Ishikawa (cell line): Measurements from ENCODE around the gene YWHAE.

ENCODE experiments used
- CEBPB ChIP-seq: IDR thresholded peaks from 2 replicates; pipeline ENCODE4 v1.6.1; 2012
- CREB1 ChIP-seq: IDR thresholded peaks from 2 replicates; pipeline ENCODE4 v1.6.1; 2012; ENCODE audit warnings: low read depth
- EGR1 ChIP-seq: IDR thresholded peaks from 2 replicates; pipeline ENCODE4 v1.6.1; 2012
- EP300 ChIP-seq: IDR thresholded peaks from 2 replicates; pipeline ENCODE4 v1.6.1; 2012; ENCODE audit warnings: borderline replicate concordance
- FOXM1 ChIP-seq: IDR thresholded peaks from 2 replicates; pipeline ENCODE4 v1.6.1; 2012; ENCODE audit warnings: low read depth, borderline replicate concordance
- NFIC ChIP-seq: IDR thresholded peaks from 2 replicates; pipeline ENCODE4 v1.6.1; 2012
- RAD21 ChIP-seq: IDR thresholded peaks from 2 replicates; pipeline ENCODE4 v1.6.1; 2012; ENCODE audit warnings: low read depth
- TAF1 ChIP-seq: IDR thresholded peaks from 2 replicates; pipeline ENCODE4 v1.6.1; 2012; ENCODE audit warnings: low read depth, mild to moderate bottlenecking
- TCF12 ChIP-seq: IDR thresholded peaks from 2 replicates; pipeline ENCODE4 v1.6.1; 2012; ENCODE audit warnings: low read depth
- TEAD4 ChIP-seq: IDR thresholded peaks from 2 replicates; pipeline ENCODE4 v1.6.1; 2012
- USF1 ChIP-seq: IDR thresholded peaks from 2 replicates; pipeline ENCODE4 v1.6.1; 2012
- YY1 ChIP-seq: IDR thresholded peaks from 2 replicates; pipeline ENCODE4 v1.6.1; 2012; ENCODE audit warnings: low read depth
- ZBTB7A ChIP-seq: IDR thresholded peaks from 2 replicates; pipeline ENCODE4 v1.6.1; 2012; ENCODE audit warnings: low read depth
- TF ChIP-seq, protein P1 (sequence below): IDR thresholded peaks from 2 replicates; pipeline ENCODE4 v1.6.1; 2012; ENCODE audit warnings: low read depth, mild to moderate bottlenecking
- TF ChIP-seq, protein P2 (sequence below): IDR thresholded peaks from 2 replicates; pipeline ENCODE4 v1.6.1; 2012

YWHAE gene

GRCh38 chr17:1343554-1343953 is 56.5 kb downstream of the YWHAE start:
- TF ChIP-seq TEAD4, result no peak
- no peak for TF ChIP-seq USF1
- TF ChIP-seq ZBTB7A, result no peak
- no peak for TF ChIP-seq RAD21
- TF ChIP-seq YY1, result no peak
- TF ChIP-seq TCF12, result no peak
- TF ChIP-seq NFIC, result no peak
- no peak for TF ChIP-seq CREB1
- no peak for TF ChIP-seq EP300
- no peak for TF ChIP-seq FOXM1
- TF ChIP-seq, protein P1, sequence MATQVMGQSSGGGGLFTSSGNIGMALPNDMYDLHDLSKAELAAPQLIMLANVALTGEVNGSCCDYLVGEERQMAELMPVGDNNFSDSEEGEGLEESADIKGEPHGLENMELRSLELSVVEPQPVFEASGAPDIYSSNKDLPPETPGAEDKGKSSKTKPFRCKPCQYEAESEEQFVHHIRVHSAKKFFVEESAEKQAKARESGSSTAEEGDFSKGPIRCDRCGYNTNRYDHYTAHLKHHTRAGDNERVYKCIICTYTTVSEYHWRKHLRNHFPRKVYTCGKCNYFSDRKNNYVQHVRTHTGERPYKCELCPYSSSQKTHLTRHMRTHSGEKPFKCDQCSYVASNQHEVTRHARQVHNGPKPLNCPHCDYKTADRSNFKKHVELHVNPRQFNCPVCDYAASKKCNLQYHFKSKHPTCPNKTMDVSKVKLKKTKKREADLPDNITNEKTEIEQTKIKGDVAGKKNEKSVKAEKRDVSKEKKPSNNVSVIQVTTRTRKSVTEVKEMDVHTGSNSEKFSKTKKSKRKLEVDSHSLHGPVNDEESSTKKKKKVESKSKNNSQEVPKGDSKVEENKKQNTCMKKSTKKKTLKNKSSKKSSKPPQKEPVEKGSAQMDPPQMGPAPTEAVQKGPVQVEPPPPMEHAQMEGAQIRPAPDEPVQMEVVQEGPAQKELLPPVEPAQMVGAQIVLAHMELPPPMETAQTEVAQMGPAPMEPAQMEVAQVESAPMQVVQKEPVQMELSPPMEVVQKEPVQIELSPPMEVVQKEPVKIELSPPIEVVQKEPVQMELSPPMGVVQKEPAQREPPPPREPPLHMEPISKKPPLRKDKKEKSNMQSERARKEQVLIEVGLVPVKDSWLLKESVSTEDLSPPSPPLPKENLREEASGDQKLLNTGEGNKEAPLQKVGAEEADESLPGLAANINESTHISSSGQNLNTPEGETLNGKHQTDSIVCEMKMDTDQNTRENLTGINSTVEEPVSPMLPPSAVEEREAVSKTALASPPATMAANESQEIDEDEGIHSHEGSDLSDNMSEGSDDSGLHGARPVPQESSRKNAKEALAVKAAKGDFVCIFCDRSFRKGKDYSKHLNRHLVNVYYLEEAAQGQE, result no peak
- no peak for TF ChIP-seq EGR1
- TF ChIP-seq CEBPB, result no peak
- TF ChIP-seq, protein P2, sequence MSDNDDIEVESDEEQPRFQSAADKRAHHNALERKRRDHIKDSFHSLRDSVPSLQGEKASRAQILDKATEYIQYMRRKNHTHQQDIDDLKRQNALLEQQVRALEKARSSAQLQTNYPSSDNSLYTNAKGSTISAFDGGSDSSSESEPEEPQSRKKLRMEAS, result no peak
- no peak for TF ChIP-seq TAF1

DNA sequence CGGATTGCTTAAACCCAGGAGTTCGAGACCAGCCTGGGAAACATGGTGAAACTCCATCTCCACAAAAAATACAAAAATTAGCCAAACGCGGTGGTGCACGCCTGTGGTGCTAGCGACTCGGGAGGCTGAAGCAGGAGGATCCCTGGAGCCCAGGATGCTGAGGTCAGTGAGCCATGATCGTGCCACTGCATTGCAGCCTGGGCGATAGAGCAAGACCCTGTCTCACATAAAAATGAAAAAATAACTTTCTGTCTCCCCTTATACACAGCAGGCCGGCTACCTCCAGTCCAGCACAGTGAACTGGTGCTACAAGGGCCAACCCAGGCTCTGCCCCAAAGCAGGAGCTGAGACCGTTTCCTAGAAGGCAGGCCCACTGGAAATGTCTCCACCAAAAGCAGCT is 59.7 kb downstream of the YWHAE start:
- no peak for TF ChIP-seq TCF12
- TF ChIP-seq FOXM1, result no peak
- TF ChIP-seq NFIC, result no peak
- TF ChIP-seq, protein P2, result no peak
- no peak for TF ChIP-seq CREB1
- TF ChIP-seq TAF1, result no peak
- TF ChIP-seq YY1, result no peak
- TF ChIP-seq USF1, result no peak
- TF ChIP-seq ZBTB7A, result no peak
- TF ChIP-seq EP300, result no peak
- TF ChIP-seq EGR1, result no peak
- no peak for TF ChIP-seq RAD21
- TF ChIP-seq, protein P1, result no peak
- TF ChIP-seq CEBPB, result no peak
- TF ChIP-seq TEAD4, result no peak

DNA sequence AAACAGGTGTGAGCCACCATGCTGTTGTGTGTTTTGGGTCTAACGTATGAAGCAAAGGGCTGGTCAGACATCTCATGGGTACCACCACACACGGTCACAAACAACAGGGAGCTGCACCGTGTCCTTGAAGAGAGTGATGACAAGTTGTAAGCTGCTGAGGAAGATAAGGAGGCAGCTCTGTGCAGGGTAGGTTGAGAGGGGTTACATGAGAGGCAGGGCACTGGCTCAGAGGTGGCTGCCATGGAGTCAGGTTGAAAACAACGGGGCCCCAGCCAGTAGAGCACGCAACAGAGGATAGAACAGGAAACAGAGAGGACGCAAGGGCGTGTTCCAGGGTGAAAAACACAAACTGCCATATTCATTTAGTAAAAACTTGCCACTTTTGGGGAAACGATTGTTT is 68.3 kb downstream of the YWHAE start:
- TF ChIP-seq TEAD4 (no peak), EP300 (no peak), RAD21 (no peak), EGR1 (no peak), CEBPB (no peak), TCF12 (no peak), ZBTB7A (no peak), TAF1 (no peak), CREB1 (no peak), USF1 (no peak), YY1 (no peak)
- TF ChIP-seq, protein P2, result no peak
- TF ChIP-seq, protein P1, result no peak
